ENCODE measurements around the gene LMF1. TPM values are rescaled to one million over a fixed set of nuclear protein-coding genes. Genes with fewer than 3 reads are reported as not detected.

LMF1 gene
- total and polyA plus RNA-seq, 9 of the 15 experiments (the other 6 are each of a cell fraction or from before 2014, with no cell fraction given): 0.11 to 1.6 (median 0.55) TPM; not detected in 1

GRCh38 chr16:911101-911500 is 59.7 kb downstream of the LMF1 start:
- ATAC-seq (no peak), DNase-seq (ENCODE audit: extremely low read depth in 1 of 4, low spot score in 3 of 4) (no peak), FAIRE-seq (no peak)
- intact Hi-C loops (cut with micrococcal nuclease): no loop called here
- Histone ChIP-seq H3K9me3 (replicated peaks; ENCODE audit: control insufficient read depth, insufficient read depth, low read depth, low read length) (no peaks in the 10 kb centered on the region; the same call in 1 of the 2 replicates), H3K4me1 (replicated peaks in 1 of 2; ENCODE audit: control insufficient read depth in 2 of 2, insufficient read depth in 2 of 2, low read length in 2 of 2) (peaks cover 0 to 8% of the 10 kb centered on the region in 2 experiments; a peak in 1 of 5 replicates), H3K79me2 (ENCODE audit: control insufficient read depth, insufficient read depth, low read length) (no peaks in the 10 kb centered on the region), H3K4me3 (no peak overlapping the region), H3K27ac (ENCODE audit: extremely low read depth, low read depth, low read length) (no peak overlapping the region), H3K27me3 (ENCODE audit: control insufficient read depth in 2 of 2, insufficient read depth in 2 of 2, low read length in 2 of 2) (peaks cover 22 to 86% of the 10 kb centered on the region in 2 experiments; a peak in 4 of 5 replicates), H3K9me1 (ENCODE audit: control insufficient read depth, insufficient read depth, low read length) (no peaks in the 10 kb centered on the region), H3K4me2 (ENCODE audit: insufficient read depth, low read length) (no peak overlapping the region), H2AFZ (ENCODE audit: low read depth, low read length) (no peak overlapping the region), H4K20me1 (replicated peaks; ENCODE audit: control insufficient read depth, insufficient read depth, low read length) (peaks cover 5% of the 10 kb centered on the region; the same call in 1 of the 2 replicates), H3K9ac (ENCODE audit: insufficient read depth in 1 of 2, low read depth in 2 of 2, low read length in 2 of 2) (no peak overlapping the region; a peak in 1 of 4 replicates), H3K36me3 (ENCODE audit: control insufficient read depth, insufficient read depth, low read length) (no peaks in the 10 kb centered on the region)
- TF ChIP-seq ZNF41 (CRISPR knock-in tag; conservative IDR thresholded peaks at IDR 0.05) (no peak), KDM4B (IDR thresholded peaks at IDR 0.05; ENCODE audit: borderline replicate concordance in 2 of 2, low read depth in 1 of 2) (no peak), TEAD1 (CRISPR knock-in tag; IDR thresholded peaks at IDR 0.05) (no peak), ZNF253 (CRISPR knock-in tag; conservative IDR thresholded peaks at IDR 0.05) (no peak), TOE1 (IDR thresholded peaks at IDR 0.05; ENCODE audit: borderline replicate concordance) (no peak), TOE1 (CRISPR knock-in tag; IDR thresholded peaks at IDR 0.05; ENCODE audit: borderline replicate concordance, low read depth) (no peak), PHF21A (IDR thresholded peaks at IDR 0.05; ENCODE audit: borderline replicate concordance, low read depth) (no peak), PATZ1 (CRISPR knock-in tag; IDR thresholded peaks at IDR 0.05; ENCODE audit: borderline replicate concordance) (no peak), HOXB6 (CRISPR knock-in tag; IDR thresholded peaks at IDR 0.05; ENCODE audit: borderline replicate concordance) (no peak), TGIF2 (CRISPR knock-in tag; IDR thresholded peaks at IDR 0.05) (no peak), XRCC5 (IDR thresholded peaks at IDR 0.05; ENCODE audit: low read depth, low read length) (no peak), ZC3H11A (IDR thresholded peaks at IDR 0.05; ENCODE audit: low read depth, low read length) (no peak), ELF2 (CRISPR knock-in tag; IDR thresholded peaks at IDR 0.05) (no peak), ZNF324 (CRISPR knock-in tag; IDR thresholded peaks at IDR 0.05) (no peak), PRPF4 (IDR thresholded peaks at IDR 0.05; ENCODE audit: insufficient read depth, low read depth, low read length, poor library complexity, severe bottlenecking) (no peak), ESRRA (IDR thresholded peaks at IDR 0.05; ENCODE audit: borderline replicate concordance, low read depth) (no peak), ZSCAN29 (IDR thresholded peaks at IDR 0.05) (no peak), ZNF121 (CRISPR knock-in tag; conservative IDR thresholded peaks at IDR 0.05) (no peak), MECOM (CRISPR knock-in tag; IDR thresholded peaks at IDR 0.05) (no peak), ARID2 (IDR thresholded peaks at IDR 0.05) (no peak)
- TF ChIP-seq, protein P1, sequence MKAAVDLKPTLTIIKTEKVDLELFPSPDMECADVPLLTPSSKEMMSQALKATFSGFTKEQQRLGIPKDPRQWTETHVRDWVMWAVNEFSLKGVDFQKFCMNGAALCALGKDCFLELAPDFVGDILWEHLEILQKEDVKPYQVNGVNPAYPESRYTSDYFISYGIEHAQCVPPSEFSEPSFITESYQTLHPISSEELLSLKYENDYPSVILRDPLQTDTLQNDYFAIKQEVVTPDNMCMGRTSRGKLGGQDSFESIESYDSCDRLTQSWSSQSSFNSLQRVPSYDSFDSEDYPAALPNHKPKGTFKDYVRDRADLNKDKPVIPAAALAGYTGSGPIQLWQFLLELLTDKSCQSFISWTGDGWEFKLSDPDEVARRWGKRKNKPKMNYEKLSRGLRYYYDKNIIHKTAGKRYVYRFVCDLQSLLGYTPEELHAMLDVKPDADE (conservative IDR thresholded peaks at IDR 0.05; ENCODE audit: control insufficient read depth, low read depth, low read length): no peak
- in situ Hi-C loops (cut with MboI): no loop called here
- 6% methylated on average over 15 of the region's 15 CpGs for WGBS (ENCODE audit: insufficient coverage, low coverage, missing lambda C conversion rate)
- no TSS peak for BruUV-seq (replicated peaks)
- ChIA-PET POLR2A (no interaction called here), CTCF (ENCODE audit: low intra/inter-chr PET ratio) (no interaction called here)

All from K562 (cell line).